Coronary artery (tissue), 2 donors: ENCODE data around the gene NKD1.
"Not testable (repeated sequence)": the region's sequence is repeated elsewhere in the genome, so short reads cannot be mapped to it uniquely, and the experiment has no call there.

Source experiments
- DNase-seq: peaks from one replicate; pipeline ENCODE4 v3.0.0-alpha.2; 2017; ENCODE audit warnings: low spot score
- H3K27ac ChIP-seq, 2 donors: fragments of 200-600 bp; sonication (generic); one replicate each; pipeline ENCODE4 v1.5.1; 2016 to 2019
- H3K4me3 ChIP-seq: fragments of 200-600 bp; sonication (generic); 2 replicates; pipeline ENCODE4 v1.5.1; 2016; ENCODE audit warnings: mild to moderate bottlenecking, moderate library complexity
- TF ChIP-seq, protein P1 (sequence below): fragments of 200-600 bp; sonication (generic); IDR thresholded peaks from one replicate; pipeline ENCODE4 v1.5.1; 2019; ENCODE audit warnings: antibody characterized with exemption

NKD1 gene

DNA sequence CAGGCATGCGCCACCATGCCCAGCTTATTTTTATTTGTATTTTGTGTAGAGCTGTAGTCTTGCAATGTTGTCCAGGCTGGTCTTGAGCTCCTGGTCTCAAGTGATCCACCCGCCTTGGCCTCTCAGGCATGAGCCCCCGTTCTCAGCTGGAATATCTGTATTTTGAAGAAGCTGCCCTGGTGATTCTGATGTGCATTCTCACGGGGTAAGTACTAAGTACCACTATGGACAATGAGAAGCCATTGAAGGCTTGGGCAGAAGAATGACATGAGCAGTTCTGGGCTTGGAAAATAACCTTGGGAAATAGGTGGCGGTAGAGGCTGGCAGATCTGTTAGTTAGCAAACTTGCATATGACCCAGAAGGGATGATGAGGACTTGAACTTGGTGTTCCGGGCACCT is 15.6 kb upstream of the NKD1 start:
- H3K4me3 ChIP-seq: no peak overlapping the region
- no peak overlapping the region for H3K27ac ChIP-seq
- TF ChIP-seq, protein P1, sequence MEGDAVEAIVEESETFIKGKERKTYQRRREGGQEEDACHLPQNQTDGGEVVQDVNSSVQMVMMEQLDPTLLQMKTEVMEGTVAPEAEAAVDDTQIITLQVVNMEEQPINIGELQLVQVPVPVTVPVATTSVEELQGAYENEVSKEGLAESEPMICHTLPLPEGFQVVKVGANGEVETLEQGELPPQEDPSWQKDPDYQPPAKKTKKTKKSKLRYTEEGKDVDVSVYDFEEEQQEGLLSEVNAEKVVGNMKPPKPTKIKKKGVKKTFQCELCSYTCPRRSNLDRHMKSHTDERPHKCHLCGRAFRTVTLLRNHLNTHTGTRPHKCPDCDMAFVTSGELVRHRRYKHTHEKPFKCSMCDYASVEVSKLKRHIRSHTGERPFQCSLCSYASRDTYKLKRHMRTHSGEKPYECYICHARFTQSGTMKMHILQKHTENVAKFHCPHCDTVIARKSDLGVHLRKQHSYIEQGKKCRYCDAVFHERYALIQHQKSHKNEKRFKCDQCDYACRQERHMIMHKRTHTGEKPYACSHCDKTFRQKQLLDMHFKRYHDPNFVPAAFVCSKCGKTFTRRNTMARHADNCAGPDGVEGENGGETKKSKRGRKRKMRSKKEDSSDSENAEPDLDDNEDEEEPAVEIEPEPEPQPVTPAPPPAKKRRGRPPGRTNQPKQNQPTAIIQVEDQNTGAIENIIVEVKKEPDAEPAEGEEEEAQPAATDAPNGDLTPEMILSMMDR: no peak
- peak; percentile 9 for DNase-seq

DNA sequence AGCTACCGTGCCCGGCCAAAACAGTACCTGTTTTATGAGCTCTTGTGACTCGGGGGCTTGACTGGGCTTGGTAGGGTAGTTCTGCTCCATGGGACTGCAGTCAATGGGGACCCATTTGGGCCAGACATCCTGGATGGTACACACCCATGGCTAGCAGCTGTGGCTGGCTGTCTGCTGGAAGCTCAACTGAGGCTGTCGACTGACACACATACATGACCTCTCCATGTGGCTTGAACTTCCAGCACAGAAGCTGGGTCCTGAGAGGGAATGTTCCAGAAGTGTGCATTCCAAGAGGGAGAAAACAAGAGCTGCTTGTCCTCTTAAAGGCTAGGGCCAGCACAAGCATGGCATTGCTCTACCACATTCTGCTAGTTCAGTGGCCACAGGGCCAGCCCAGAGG is 14.9 kb upstream of the NKD1 start:
- H3K4me3 ChIP-seq: no peak overlapping the region
- H3K27ac ChIP-seq: no peak overlapping the region
- TF ChIP-seq, protein P1: no peak
- peak; percentile 63 for DNase-seq

- TF ChIP-seq, protein P1: no peak
- Histone ChIP-seq H3K27ac (no peak overlapping the region), H3K4me3 (no peak overlapping the region)
- peak; percentile 45 for DNase-seq
Observed at GRCh38 chr16:50534091-50534490, 14.1 kb upstream of the NKD1 start.

DNA sequence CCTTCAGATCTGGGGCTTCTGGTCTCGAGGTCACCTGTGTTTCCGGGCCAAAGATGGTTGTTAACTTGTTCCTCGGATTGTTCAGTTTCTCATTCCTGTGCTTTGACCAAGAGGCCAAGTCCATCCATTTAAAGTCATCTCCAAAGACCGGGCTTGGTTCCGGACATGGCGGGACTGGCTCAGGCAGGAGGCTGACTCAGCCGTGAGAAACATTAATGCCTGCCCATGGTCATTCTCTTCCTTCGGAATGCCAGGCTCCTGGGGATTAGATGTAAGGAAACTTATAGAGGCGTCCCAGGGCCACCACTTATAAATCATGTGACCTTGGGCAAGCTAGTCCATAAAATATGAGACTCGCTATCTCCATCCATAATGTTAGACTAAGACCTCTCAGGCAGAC is 13.6 kb upstream of the NKD1 start:
- TF ChIP-seq, protein P1: no peak
- DNase-seq: peak; percentile 14

DNA sequence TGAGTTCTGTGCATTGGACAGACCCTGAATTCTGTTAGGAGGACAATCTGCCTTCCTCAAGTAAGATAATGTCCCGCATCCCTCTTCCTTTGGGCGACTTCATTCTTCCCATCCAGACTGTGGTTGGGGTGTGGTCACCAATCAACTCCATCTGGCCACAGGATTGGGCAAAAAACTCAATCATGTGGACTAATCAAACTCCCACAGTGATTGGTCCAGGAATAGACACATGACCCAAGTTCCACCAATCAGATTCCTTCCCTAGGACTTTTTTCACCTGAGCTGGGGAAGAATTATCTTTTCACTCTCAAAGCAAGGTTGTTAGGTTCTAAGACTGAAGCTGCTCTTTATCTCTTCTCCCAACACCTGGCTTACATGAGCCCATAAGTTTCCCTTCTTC is 13.2 kb upstream of the NKD1 start:
- TF ChIP-seq, protein P1: no peak
- Histone ChIP-seq H3K4me3 (no peak overlapping the region), H3K27ac (no peak overlapping the region)
- DNase-seq: peak; percentile 19

More for the DNA sequence above, 13.6 kb upstream of the NKD1 start:
- Histone ChIP-seq H3K27ac (no peak overlapping the region), H3K4me3 (no peak overlapping the region)

DNA sequence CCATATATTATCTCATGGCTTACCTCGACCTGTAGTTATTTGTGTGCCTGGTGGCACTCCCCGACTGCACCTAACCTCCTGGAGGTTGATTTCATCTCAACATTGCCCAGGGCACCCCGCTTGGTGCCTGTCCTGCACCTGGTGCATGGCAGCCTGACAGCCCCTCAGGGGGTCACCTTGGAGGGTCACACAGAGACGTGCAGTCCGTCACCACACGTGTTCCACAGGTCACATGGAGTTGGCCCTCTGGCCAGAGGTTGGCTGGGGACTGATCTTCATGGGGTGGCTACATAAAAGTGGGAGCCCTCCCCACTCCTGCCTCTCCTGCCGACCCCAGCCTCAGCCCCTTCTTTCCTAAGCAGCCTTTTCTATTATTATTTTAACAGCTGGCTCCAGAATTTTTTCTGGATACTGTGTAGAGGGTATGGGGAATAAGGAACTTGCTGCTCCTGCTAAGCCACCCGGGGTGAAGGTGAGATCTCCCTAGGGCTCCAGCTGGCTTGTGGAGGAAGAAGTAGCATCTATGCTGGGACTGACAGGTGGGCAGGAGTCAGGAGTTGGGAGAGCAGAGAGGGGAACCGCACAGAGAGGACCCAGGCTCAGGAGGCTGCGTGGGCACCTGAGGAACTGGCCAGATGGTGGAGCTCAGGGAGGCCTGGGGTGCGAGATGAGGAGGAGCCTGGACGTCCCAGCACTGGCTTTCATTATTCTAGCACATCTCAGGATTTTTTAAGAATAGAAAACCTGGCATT is 12.5 kb upstream of the NKD1 start:
- Histone ChIP-seq H3K27ac (no peak overlapping the region), H3K4me3 (no peak overlapping the region)
- DNase-seq: peak; percentile 68
- TF ChIP-seq, protein P1: no peak

GRCh38 chr16:50536258-50536645 is 11.9 kb upstream of the NKD1 start:
- H3K4me3 ChIP-seq, DNase-seq, H3K27ac ChIP-seq: not testable (repeated sequence)
